ENCODE measurements around the gene RASL10B.

DNA sequence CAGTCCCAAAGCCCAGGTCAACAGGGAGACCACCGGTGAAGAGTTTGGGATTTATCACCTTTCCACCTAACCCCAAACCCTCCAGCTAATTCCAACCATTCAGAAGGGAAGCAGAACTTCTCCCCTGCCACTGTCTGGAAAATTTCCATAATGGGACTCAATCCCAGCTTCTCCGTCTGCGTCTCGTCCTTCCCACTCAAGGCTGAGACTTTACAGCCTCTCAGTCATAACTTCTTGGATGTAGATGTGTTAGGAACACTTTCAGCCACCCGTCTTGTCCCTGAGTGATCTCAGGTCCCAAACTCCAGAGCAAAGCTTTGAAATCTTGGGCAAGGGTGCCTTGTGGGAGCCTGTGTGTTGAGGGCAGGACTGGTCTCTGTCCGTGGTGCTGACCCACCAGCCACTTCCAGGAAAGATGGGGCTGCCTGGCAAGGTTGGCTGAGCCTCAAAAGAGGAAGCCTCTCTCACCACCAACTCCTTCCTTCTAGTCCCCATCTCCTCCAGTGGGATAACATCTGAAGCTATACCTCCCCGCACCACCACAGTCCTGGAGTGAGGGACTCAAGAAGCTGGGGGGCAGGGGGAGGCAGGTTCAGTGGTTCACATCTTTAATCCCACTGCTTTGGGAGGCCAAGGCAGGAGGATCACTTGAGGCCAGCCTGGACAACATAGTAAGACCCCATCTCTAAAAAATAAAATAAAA is 12.3 kb downstream of the RASL10B start:
- TF ChIP-seq POLR2AphosphoS5 (IDR thresholded peaks at IDR 0.05; ENCODE audit: borderline replicate concordance, low read depth, low read length) (no peak), EZH2 (IDR thresholded peaks at IDR 0.05) (no peak), FOXP2 (optimal IDR thresholded peaks at IDR 0.05; ENCODE audit: control extremely low read depth, extremely low read length, insufficient read depth) (no peak)

All from SK-N-MC (cell line).